Spleen (tissue), 7 donors: ENCODE results near the gene GDPD3.

Source experiments
- CTCF ChIP-seq, 11 experiments: fragments of 200-600 bp in 7 of 11; fragments of 450-650 bp in 4 of 11; sonication (generic) in 4 of 11; IDR thresholded peaks in 8 of 11; conservative IDR thresholded peaks in 3 of 11; 1 replicate in 7 of 11; 2 replicates in 4 of 11; pipeline versions ENCODE4 v1.4.0 to v1.8.0; 2016 to 2021; ENCODE audit warnings: antibody characterized with exemption in 11 of 11, inconsistent platforms in 4 of 11, mild to moderate bottlenecking in 1 of 11
- POLR2A ChIP-seq, 3 donors: fragments of 450-650 bp; IDR thresholded peaks; one replicate each; pipeline ENCODE4 v1.5.1; 2017; ENCODE audit warnings: antibody characterized with exemption in 3 of 3, mild to moderate bottlenecking in 1 of 3
- POLR2AphosphoS5 ChIP-seq, 3 donors: sonication (generic); formaldehyde crosslinking; IDR thresholded peaks; one replicate each; pipeline ENCODE4 v1.5.1; 2017; ENCODE audit warnings: antibody characterized with exemption in 3 of 3
- donor health status: DM: no; HTN: no; CAD: no; lungs with moderate emphysema.
- donor health status: DM: no; HTN: no; CAD: no.
- donor health status: DM: no; HTN: no; CAD: no.

DNA sequence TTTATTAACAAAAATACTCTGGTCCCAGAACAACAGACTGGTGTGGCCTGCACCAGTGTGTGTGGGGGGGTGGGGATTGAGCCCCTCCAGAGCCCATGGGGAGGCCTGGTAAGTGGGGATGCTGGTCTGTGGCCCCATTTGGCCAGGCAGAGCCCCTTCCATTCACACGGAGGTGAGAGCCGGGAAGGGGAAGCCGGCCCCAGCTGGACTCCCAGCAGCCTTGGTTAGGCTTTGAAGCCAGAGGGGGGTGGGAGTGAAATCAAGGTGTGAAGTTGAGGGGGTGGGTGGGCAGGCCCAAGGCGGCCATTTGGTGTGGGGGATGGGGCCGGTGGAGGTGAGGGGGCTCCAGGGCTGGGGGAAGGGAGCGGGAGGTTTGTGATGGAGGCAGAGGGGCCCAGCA, 27.5 kb downstream of the GDPD3 start:
- TF ChIP-seq POLR2AphosphoS5 (IDR thresholded peaks at IDR 0.05) (no peak), CTCF (IDR thresholded peaks at IDR 0.05 in 8 of 11, conservative IDR thresholded peaks at IDR 0.05 in 3 of 11) (no peak), POLR2A (IDR thresholded peaks at IDR 0.05) (no peak)
